ENCODE results near the gene SCFD2.
A peak's percentile ranks its signal among the peaks of the same experiment; 100 is the strongest.

The SCFD2 gene

GRCh38 chr4:52852041-52852440 lies 513.8 kb downstream of the SCFD2 start:
- no peak for ATAC-seq
- Mint-ChIP-seq H3K4me3 (no peak overlapping the region), H3K27ac (no peak overlapping the region), H3K36me3 (ENCODE audit: low read depth) (no peaks in the 10 kb centered on the region), H3K27me3 (peaks cover 10% of the 10 kb centered on the region), H3K4me1 (peaks cover 7% of the 10 kb centered on the region), H3K9me3 (no peaks in the 10 kb centered on the region)
- DNase-seq: no peak

- Mint-ChIP-seq H3K27ac (no peak overlapping the region), H3K36me3 (ENCODE audit: low read depth) (no peaks in the 10 kb centered on the region), H3K4me1 (peaks cover 4% of the 10 kb centered on the region), H3K4me3 (no peak overlapping the region), H3K9me3 (no peaks in the 10 kb centered on the region), H3K27me3 (peaks cover 4% of the 10 kb centered on the region)
- ATAC-seq: no peak
- no peak for DNase-seq
Observed at GRCh38 chr4:52850406-52851124, 515.3 kb downstream of the SCFD2 start.

- Mint-ChIP-seq H3K4me3 (no peak overlapping the region), H3K36me3 (ENCODE audit: low read depth) (no peaks in the 10 kb centered on the region), H3K27me3 (peaks cover 4% of the 10 kb centered on the region), H3K9me3 (no peaks in the 10 kb centered on the region), H3K27ac (no peak overlapping the region), H3K4me1 (peaks cover 7% of the 10 kb centered on the region)
- DNase-seq (no peak), ATAC-seq (no peak)
Observed at GRCh38 chr4:52848254-52848653, 517.6 kb downstream of the SCFD2 start.

GRCh38 chr4:52846502-52846901 lies 519.4 kb downstream of the SCFD2 start:
- Mint-ChIP-seq H3K9me3 (no peaks in the 10 kb centered on the region), H3K27me3 (peaks cover 2% of the 10 kb centered on the region), H3K4me1 (peaks cover 7% of the 10 kb centered on the region), H3K4me3 (no peak overlapping the region), H3K27ac (no peak overlapping the region), H3K36me3 (ENCODE audit: low read depth) (no peaks in the 10 kb centered on the region)
- ATAC-seq (no peak), DNase-seq (no peak)

- Mint-ChIP-seq H3K4me3 (no peak overlapping the region), H3K36me3 (ENCODE audit: low read depth) (no peaks in the 10 kb centered on the region), H3K9me3 (no peaks in the 10 kb centered on the region), H3K27ac (no peak overlapping the region), H3K4me1 (peaks cover 7% of the 10 kb centered on the region), H3K27me3 (peaks cover 2% of the 10 kb centered on the region)
- ATAC-seq (no peak), DNase-seq (no peak)
Observed at GRCh38 chr4:52844596-52844995, 521.3 kb downstream of the SCFD2 start.

GRCh38 chr4:52843958-52844357 lies 521.9 kb downstream of the SCFD2 start:
- ATAC-seq: no peak
- no peak for DNase-seq
- Mint-ChIP-seq H3K4me3 (no peak overlapping the region), H3K4me1 (peaks cover 7% of the 10 kb centered on the region), H3K27me3 (no peaks in the 10 kb centered on the region), H3K9me3 (no peaks in the 10 kb centered on the region), H3K36me3 (ENCODE audit: low read depth) (no peaks in the 10 kb centered on the region), H3K27ac (peak overlapping the region; percentile 70)

- no peaks in the 10 kb centered on the region for H3K36me3 Mint-ChIP-seq (ENCODE audit: low read depth)
- ATAC-seq (no peak), DNase-seq (no peak)
- no peaks in the 10 kb centered on the region for H3K9me3 Mint-ChIP-seq
- no peak overlapping the region for H3K4me3 Mint-ChIP-seq
- no peaks in the 10 kb centered on the region for H3K27me3 Mint-ChIP-seq
- peaks cover 7% of the 10 kb centered on the region for H3K4me1 Mint-ChIP-seq
- no peak overlapping the region for H3K27ac Mint-ChIP-seq
Observed at GRCh38 chr4:52843351-52843750, 522.5 kb downstream of the SCFD2 start.

GRCh38 chr4:52842792-52843191 lies 523.1 kb downstream of the SCFD2 start:
- no peak for DNase-seq
- H3K27ac Mint-ChIP-seq: no peak overlapping the region
- ATAC-seq: no peak
- peaks cover 7% of the 10 kb centered on the region for H3K4me1 Mint-ChIP-seq
- no peaks in the 10 kb centered on the region for H3K27me3 Mint-ChIP-seq
- H3K9me3 Mint-ChIP-seq: no peaks in the 10 kb centered on the region
- H3K36me3 Mint-ChIP-seq (ENCODE audit: low read depth): no peaks in the 10 kb centered on the region
- H3K4me3 Mint-ChIP-seq: no peak overlapping the region

GRCh38 chr4:52841682-52842456 lies 524.0 kb downstream of the SCFD2 start:
- DNase-seq: no peak

GRCh38 chr4:52840531-52841370 lies 525.1 kb downstream of the SCFD2 start:
- H3K27me3 Mint-ChIP-seq: no peaks in the 10 kb centered on the region
- H3K4me3 Mint-ChIP-seq: no peak overlapping the region
- no peaks in the 10 kb centered on the region for H3K9me3 Mint-ChIP-seq
- no peak for ATAC-seq
- DNase-seq: no peak
- H3K27ac Mint-ChIP-seq: no peak overlapping the region
- no peaks in the 10 kb centered on the region for H3K36me3 Mint-ChIP-seq (ENCODE audit: low read depth)
- peaks cover 7% of the 10 kb centered on the region for H3K4me1 Mint-ChIP-seq

More at GRCh38 chr4:52841682-52842456, 524.0 kb downstream of the SCFD2 start:
- Mint-ChIP-seq H3K4me1 (peaks cover 7% of the 10 kb centered on the region), H3K36me3 (ENCODE audit: low read depth) (no peaks in the 10 kb centered on the region), H3K9me3 (no peaks in the 10 kb centered on the region), H3K27me3 (no peaks in the 10 kb centered on the region), H3K27ac (no peak overlapping the region), H3K4me3 (no peak overlapping the region)
- ATAC-seq: no peak

- ATAC-seq (no peak), DNase-seq (no peak)
- Mint-ChIP-seq H3K27me3 (peaks cover 3% of the 10 kb centered on the region), H3K4me1 (peaks cover 5% of the 10 kb centered on the region), H3K4me3 (no peak overlapping the region), H3K27ac (no peak overlapping the region), H3K36me3 (ENCODE audit: low read depth) (no peaks in the 10 kb centered on the region), H3K9me3 (no peaks in the 10 kb centered on the region)
Observed at GRCh38 chr4:52838729-52839586, 526.9 kb downstream of the SCFD2 start.

GRCh38 chr4:52837716-52838558 lies 527.9 kb downstream of the SCFD2 start:
- Mint-ChIP-seq H3K9me3 (no peaks in the 10 kb centered on the region), H3K27me3 (peaks cover 3% of the 10 kb centered on the region), H3K4me3 (no peak overlapping the region), H3K36me3 (ENCODE audit: low read depth) (no peaks in the 10 kb centered on the region), H3K27ac (no peak overlapping the region), H3K4me1 (no peaks in the 10 kb centered on the region)
- DNase-seq: no peak
- no peak for ATAC-seq

GRCh38 chr4:52836678-52837077 lies 529.2 kb downstream of the SCFD2 start:
- Mint-ChIP-seq H3K36me3 (ENCODE audit: low read depth) (no peaks in the 10 kb centered on the region), H3K27ac (no peak overlapping the region), H3K9me3 (no peaks in the 10 kb centered on the region), H3K27me3 (peaks cover 8% of the 10 kb centered on the region), H3K4me3 (no peak overlapping the region), H3K4me1 (no peaks in the 10 kb centered on the region)
- ATAC-seq (no peak), DNase-seq (no peak)

All from activated naive CD8-positive, alpha-beta T cell treated with anti-CD3 and anti-CD28 coated beads, Interleukin-2, amount 50 U/mL, for 24 hours (primary cell).